Fibroblast of skin of abdomen (primary cell): ENCODE measurements around the gene SLC2A6. TPM values are rescaled to one million over a fixed set of nuclear protein-coding genes. Genes with fewer than 3 reads are reported as not detected.

Source experiments
- DNase-seq: peaks from one replicate; pipeline ENCODE4 v3.0.0-alpha.2; 2013
- polyA plus RNA-seq, 2 experiments: library from polyadenylated mRNA; unstranded; fragments of 120-200 nt; gene quantifications; one replicate each; pipeline ENCODE4 v1.2.1, GENCODE V29; 2013; ENCODE audit not compliant: insufficient read length in 2 of 2

Gene SLC2A6
- 8.5 TPM for polyA plus RNA-seq (2013, experiment 1 of 2; ENCODE audit: insufficient read length)
- polyA plus RNA-seq (2013, experiment 2 of 2; ENCODE audit: insufficient read length) = 8.4 TPM

- DNase-seq = peak; percentile 77
Measured at GRCh38 chr9:133478851-133479711, at the start of gene SLC2A6. SLC2A6 (minus strand) TSS chr9:133479099; CDS start chr9:133479059, 40 bp downstream.

- DNase-seq = no peak
Measured at GRCh38 chr9:133528001-133528875, 49.3 kb upstream of the SLC2A6 start.

GRCh38 chr9:133527444-133527920 is 48.6 kb upstream of the SLC2A6 start:
- no peak for DNase-seq

GRCh38 chr9:133526721-133527321 is 47.9 kb upstream of the SLC2A6 start:
- DNase-seq = no peak

GRCh38 chr9:133525677-133526076 is 46.8 kb upstream of the SLC2A6 start:
- no peak for DNase-seq

- DNase-seq = no peak
Measured at GRCh38 chr9:133524679-133525228, 45.9 kb upstream of the SLC2A6 start, which contains the start of gene MYMK. MYMK (minus strand) TSS chr9:133524959; CDS start chr9:133524844, 115 bp downstream.

GRCh38 chr9:133524146-133524545 is 45.2 kb upstream of the SLC2A6 start:
- no peak for DNase-seq

- no peak for DNase-seq
Measured at GRCh38 chr9:133523106-133523505, 44.2 kb upstream of the SLC2A6 start.

- no peak for DNase-seq
Measured at GRCh38 chr9:133522073-133522910, 43.4 kb upstream of the SLC2A6 start.

GRCh38 chr9:133521122-133522072 is 42.5 kb upstream of the SLC2A6 start:
- no peak for DNase-seq

- no peak for DNase-seq
Measured at GRCh38 chr9:133520121-133520835, 41.4 kb upstream of the SLC2A6 start.

GRCh38 chr9:133519693-133520092 is 40.8 kb upstream of the SLC2A6 start:
- no peak for DNase-seq

GRCh38 chr9:133518706-133519449 is 40.0 kb upstream of the SLC2A6 start:
- DNase-seq = no peak

GRCh38 chr9:133518200-133518599 is 39.3 kb upstream of the SLC2A6 start:
- DNase-seq = no peak

- DNase-seq = no peak
Measured at GRCh38 chr9:133517711-133518110, 38.8 kb upstream of the SLC2A6 start.

- no peak for DNase-seq
Measured at GRCh38 chr9:133516961-133517350, 38.1 kb upstream of the SLC2A6 start.

GRCh38 chr9:133516256-133516960 is 37.5 kb upstream of the SLC2A6 start:
- no peak for DNase-seq
